Myocyte (in vitro differentiated cells): ENCODE measurements around the gene MOB1A. TPM values are rescaled to one million over a fixed set of nuclear protein-coding genes. Genes with fewer than 3 reads are reported as not detected.
A peak's percentile ranks its signal among the peaks of the same experiment; 100 is the strongest.
"Not testable (repeated sequence)": the region's sequence is repeated elsewhere in the genome, so short reads cannot be mapped to it uniquely, and the experiment has no call there.

Experiments used
- DNase-seq: peaks from one replicate; pipeline ENCODE4 v3.0.0-alpha.2; 2012; ENCODE audit warnings: low read depth
- polyA plus RNA-seq: library from polyadenylated mRNA; unstranded; fragments of >200 nt; gene quantifications from one replicate; pipeline ENCODE4 v1.2.1, GENCODE V29; 2012; ENCODE audit warnings: missing spikeins
- total RNA-seq: library from RNA; depleted of rRNA; stranded (reverse); fragments of >200 nt; gene quantifications from 2 replicates; pipeline ENCODE4 v1.2.3, GENCODE V29; 2014

The MOB1A gene
- total RNA-seq: 94.5 and 96.9 TPM in 2 replicates
- 26.2 TPM for polyA plus RNA-seq

DNA sequence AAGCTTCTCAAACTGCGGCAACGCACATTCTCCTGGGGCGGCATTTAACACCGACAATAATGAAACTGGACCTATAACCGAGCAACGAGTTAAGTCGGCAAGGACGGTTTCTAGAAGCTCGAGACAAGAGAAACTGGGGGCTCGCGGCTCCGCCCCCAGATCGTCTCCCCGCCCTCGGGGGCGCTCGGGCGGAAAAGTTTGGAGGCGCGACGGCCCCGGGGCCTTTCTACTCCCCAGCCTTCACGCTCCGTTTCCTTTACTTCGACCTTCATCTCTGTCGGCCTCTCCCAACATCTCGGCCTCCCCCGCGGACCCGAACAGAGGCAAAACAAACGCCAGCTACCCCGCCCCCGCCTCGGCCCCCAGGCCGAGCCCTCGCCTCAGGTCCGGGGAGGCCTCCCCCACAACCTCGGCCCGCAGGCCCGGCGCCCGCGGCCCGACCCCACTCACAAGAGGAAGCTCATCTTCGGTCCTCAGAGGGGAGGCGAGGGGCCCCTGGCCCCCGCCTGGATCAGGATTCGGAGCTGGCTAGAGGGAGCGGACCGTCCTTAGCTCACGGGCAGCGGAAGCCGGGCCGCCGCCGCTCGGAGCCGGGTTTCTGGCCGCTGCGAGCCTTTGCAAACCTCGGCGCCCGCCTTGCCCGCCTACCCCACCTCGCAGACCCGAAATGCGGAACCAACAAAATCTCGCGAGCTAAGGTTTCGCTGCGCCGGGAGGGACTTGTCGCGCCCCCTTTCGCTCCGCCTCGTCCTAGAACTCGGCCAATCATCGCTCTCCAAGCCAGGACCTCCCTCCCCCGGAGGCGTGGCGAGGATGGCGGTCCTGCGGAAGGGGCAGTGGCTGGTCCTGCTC lies at the start of gene MOB1A:
Gene MOB1A (minus strand): TSS at position 669 of the 852 bp plus-strand sequence. CDS start 205 bp downstream, at position 464.
- peak; percentile 99 for DNase-seq

DNA sequence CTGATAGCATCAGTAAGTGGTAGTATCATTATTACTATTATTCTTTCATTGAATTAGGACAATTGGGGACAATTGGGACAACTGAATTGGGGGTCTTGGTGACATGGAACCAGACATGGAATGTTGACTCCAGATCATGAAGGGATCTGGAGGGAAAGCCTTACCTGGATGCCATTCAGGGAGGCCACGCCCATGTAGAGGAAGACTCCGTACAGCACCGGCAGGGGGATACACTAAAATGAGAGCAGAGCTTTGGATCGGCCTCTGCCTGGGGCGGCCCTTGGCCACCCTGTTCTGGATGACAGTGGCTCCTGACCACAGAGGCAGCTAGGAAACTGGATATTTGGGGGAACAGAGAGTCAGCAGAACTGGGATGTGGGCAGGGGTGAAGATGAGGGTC lies 49.0 kb upstream of the MOB1A start:
- peak; percentile 40 for DNase-seq

DNA sequence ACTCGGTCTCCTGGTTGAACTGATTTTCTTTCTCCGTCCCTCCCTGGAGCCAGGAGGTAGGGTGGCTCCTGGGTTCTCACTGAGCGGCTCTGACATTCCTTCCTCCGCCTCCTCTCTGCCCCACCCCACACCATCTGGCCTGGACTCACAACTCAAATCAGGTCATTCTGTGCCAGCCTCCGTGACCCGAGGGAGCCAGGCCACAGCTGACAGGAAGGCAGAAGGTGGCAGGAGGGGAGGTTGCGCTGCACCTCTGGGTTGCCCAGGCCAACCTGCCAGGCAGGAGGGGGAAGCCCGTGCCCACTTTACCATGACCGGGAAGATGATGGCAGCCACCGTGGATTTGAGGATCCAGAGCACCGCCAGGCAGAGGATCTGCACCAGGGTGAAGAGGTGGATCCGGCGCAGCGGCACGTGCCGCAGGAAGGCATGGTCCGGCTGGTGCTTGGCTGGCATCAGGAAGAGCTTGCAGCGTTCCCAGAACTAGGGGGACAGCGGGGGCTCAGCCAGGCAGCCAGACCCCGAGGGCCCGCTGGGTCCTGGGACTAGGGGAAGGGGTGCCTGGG lies 48.1 kb upstream of the MOB1A start:
- peak; percentile 82 for DNase-seq

DNA sequence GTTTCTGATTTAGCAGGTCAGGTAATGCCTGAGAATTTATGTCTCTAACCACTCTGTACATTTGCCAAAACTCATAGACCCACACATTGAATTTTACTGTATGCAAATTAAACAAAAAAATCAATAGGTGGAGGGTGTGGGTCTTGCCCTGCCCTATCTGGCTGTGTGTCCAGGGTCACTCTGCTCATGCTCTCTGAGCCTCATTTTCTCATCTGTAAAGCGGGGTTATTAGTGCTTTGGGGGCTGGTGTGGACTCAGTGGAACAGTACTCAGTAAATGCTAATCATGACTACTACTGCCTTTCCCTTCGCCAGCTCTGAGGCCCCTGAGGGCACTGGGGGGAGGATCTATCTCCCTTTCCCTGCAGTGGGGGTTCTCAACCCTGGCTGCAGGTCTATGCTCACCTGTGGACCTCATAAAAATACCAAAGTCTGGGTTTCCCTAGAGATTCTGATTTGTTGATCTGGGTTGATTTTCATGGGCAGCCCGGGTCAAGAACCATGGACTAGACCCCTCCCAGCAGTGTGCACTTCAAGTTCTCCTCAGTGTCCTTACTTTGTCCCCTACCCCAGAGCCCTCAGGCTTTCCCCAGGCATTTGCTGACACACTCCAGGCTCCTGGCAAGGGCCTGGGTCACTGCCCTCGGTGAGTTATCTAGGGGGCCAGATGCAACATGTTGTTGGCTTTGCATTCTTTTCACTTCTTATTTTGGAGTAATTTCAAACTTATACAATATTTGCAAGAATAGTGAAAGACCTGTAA lies 47.2 kb upstream of the MOB1A start:
- DNase-seq: no peak

DNA sequence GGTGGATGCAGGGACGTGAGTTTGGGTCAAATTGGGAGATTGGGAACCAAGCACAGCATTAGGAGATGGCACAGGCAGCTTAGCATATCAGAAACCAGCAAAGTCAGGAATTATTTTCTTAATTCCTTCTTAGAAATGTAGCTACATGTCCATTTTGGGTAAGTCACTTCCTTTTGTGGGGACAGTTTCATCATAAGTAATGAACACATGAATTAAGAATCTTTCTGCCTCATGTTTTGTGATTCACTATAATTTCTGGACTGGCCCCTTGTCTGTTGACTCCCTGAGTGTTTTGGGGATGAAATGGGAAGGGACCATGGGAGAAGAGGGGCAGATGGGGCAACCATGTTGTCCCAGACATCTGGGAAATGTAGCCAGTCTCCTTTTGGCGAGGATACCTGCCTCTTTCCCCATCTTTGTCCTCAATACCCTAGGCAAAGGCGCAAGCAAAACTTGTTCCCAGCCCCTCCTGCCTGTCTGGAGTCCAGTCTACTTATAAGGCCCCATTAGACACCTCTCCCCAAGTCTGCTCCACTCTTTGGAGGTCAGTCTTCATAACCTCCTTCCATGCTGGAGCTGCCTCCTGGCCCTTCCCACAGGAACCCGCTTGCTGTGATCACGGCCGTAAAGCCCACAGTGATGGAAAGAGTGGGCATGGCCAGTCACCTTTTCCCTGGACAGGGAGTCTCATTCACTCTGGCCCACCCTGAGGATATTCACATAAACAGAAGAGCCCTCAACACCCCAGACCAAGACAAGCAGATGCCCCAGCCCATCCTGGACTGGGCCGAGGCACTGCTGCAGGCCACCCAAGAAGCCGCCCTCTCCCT lies 45.5 kb upstream of the MOB1A start:
- DNase-seq: no peak

DNA sequence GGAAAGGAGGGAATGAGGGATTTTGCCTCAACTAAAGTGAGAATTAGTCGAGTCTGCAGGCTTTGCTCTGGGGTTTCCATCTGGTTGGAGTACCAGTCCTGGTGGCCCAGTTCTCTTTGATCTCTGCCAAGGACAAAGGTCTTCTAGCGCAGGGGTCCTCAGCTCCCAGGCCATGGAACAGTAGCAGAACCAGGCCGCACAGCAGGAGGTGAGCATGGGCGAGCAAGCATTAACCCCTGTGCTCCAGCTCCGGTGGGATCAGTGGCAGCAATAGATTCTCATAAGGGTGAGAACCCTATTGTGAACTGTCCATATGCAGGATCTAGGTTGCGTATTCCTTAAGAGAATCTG lies 43.6 kb upstream of the MOB1A start:
- no peak for DNase-seq

DNA sequence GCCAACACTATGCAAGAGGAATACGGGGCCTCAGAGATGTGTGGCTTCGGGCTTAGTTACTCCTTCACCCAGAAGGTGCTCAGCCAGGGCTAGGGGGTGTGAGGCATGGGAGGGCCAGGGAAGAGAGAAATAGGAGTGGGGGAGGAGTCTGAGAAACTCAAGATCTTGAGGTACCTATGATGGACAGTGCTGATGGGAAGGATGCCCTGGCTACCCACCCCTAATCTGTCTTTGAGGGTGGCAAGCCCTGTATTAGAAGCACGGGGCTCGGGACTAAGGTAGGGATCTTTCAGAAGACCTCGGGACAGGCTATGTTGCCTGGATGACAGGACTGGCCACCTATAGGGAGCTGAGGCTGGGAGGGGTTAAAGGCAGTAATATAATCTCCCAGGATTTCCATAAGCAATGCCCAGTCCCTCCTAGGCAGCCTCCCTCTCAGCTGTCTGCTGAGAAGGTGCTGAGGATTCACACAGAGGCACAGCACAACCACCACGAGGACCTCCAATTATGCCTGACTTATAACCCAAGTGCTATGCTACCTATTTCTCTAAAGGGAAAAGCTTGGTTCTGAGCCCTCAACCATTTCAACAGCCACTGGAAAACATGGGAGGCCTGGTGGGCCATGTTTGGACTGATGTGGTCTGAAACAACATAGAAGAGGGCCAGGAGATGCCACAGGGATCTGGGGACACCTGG lies 43.1 kb upstream of the MOB1A start:
- no peak for DNase-seq

DNA sequence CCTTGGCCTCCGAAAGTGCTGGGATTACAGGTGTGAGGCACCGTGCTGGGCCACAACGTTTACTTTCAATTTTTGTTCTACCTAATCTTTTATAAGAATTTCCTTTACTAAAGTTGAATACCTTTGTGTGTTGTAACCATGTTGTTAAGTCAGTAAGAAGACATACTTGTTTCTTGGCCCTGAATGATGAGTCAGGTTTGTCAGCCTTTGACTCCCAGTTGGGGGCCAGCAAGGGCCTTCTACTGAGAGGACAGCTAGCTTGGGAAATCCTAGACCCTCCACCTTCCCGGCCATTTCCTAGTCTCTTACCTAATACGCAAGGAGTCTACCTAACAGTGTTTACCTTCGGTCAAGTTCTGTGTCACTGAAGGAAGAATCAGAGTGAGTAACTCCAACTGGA lies 42.4 kb upstream of the MOB1A start:
- DNase-seq: no peak

DNA sequence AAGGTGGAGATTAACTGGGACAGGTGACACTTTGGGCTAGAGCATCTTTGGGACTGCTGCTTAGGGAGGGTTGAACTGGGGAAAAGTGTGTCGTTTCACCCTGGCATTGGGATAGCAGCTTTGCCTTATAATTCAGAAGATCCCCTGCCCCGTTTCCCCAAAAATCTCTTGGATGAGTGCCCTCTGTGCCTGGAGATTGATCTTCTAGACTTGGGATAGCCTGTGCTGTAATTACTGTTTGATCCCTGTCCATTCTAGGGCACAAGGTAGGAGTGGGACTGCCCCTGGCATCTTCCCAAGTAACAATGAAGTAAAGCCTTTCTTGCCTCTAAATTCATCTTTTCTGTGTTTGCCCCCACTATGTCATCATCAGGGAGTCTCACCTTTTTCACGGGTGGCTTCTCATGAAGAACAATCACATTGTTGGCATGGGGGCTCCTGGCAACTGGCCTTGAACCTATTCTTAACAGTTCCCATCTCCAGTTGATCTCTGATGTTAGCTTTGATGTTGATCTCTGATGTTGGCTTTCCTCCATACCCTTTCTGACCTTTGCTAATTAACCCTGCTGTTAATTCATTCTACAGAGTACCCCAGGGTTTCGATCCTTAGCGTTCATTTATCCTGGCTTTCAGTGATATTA lies 41.3 kb upstream of the MOB1A start:
- DNase-seq: no peak

DNA sequence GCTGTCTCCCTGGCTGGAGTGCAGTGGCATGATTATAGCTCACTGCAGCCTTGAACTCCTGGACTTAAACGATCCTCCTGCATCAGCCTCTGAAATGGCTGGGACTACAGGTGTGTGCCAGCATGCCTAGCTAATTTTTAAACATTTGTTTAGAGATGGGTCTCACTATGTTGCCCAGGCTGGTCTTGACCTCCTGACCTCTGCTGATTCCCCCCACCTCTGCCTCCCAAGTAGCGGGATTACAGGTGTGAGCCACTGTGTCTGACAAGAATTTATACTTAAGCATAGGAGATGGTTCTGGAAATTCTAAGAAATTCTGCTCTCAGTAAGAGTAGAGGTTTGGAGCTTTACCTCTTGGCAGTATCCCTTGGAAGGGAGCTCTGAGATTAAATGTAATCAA lies 38.0 kb upstream of the MOB1A start:
- DNase-seq: no peak

DNA sequence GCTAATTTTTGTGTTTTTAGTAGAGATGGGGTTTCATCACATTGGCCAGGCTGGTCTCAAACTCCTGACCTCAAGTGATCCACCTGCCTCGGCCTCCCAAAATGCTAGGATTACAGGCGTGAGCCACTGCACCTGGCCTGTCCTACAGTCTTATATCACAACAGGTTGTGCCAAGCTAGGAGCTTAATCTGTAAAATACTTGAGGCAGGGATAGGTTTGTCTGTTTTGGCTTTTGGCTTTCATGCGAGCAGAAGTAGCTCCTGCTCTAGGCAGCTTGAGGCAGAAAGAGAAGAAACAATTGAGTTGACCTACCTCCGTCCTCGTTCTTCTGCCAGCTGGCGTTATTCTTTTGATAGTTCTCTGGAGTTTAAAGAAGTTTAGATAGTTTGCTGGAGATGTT lies 37.1 kb upstream of the MOB1A start:
- not testable (repeated sequence) for DNase-seq

DNA sequence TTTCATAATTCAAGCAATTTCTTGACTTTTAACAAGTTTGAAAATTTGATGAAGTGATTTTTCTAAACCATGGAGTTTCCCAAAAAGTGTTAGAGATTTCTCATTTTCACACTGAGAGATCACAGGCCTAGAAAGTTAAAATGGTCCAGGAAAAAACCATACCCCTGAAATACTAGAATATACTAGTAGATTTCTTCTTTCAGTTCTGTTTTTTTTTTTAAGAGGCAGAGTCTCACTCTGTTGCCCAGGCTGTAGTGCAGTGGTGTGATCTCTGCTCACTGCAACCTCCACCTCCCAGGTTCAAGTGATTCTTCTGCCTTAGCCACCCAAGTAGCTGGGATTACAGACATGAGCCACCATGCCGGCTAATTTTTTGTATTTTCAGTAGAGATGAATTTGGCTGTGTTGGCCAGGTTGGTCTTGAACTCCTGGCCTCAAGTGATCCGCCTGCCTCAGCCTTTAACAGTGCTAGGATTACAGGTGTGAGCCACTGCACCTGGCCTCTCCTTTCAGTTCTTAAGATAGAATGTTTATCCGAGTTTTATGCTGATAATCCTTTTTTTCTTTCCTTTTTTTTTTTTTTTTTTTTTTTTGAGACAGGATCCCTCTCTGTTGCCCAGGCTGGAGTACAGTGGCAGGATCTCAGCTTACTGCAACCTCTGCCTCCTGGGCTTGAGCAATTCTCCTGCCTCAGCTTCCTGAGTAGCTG lies 34.2 kb upstream of the MOB1A start:
- DNase-seq: no peak

DNA sequence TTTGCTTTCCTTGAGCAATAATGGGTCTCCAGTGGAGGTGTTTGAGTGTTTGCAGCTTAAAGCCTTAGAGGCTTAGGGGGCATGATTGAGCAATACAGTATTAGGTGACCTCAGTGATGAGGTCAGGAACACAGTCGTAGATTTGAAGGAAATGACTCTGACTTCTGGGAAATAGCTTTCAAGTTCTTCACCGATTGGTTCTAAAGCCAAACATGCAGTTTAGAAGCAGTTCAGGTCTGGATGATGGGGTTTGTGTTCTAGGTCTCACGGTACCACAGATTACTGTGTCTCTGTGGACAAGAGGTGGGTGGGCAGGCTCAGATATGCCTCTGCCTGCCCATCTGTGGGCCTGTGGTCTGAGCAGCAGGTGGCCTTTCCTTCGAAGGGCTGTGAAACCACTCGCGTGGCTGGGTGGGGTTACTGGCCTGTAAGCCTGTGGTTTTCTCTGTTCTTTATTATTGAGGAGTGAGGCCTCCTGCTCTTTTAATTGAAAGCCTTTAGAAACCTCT lies 27.6 kb upstream of the MOB1A start:
- peak; percentile 94 for DNase-seq

DNA sequence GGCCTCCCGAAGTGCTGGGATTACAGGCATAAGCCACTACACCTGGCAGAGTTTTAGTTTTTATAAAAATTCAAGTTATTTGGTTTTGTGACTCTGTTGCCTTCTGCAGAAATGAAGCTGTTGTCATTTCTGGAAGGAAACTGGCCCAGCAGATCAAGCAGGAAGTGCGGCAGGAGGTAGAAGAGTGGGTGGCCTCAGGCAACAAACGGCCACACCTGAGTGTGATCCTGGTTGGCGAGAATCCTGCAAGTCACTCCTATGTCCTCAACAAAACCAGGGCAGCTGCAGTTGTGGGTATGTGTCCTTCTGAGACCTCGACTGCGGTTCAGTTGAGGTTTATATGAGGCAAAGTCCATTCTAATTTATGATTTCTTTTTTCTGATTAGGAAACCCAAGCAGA lies 26.9 kb upstream of the MOB1A start:
- DNase-seq: peak; percentile 77

DNA sequence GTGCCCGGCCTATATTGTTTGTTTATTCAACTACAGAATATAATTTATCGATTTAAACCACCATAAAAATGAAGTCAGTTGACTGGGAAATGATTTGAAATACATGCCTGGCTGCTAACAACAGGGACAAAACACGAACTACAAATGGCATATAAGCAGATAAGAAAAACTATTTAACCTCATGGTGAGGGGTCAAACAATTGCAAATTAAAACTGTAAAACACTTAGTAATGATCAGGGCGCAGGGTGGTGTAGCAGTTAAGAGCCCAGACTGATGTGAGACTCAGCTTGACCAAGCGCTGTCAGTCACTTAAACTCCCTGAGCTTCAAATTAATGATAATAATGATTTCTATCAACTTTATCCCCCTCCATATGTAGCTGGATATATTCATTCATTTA lies 26.4 kb upstream of the MOB1A start:
- no peak for DNase-seq

DNA sequence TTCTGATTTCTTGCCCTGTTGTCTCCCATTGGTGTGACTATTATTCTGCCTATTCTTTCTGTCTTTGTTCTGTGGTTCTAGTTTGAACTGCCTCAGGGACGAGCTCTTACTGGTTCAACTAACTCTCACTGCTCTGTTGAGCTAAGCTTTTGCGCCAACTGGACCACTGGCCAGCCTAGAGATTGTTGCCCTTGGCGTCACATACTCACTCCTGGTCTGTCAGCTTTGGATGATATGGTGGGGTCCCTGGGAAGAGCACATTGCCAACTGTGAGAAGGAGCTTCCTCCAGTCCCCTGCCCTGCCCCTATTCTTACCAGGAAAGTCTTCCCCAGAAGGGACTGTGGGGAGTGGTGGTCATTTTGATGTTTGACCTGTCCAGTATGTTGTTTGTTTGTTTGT lies 25.8 kb upstream of the MOB1A start:
- DNase-seq: no peak

DNA sequence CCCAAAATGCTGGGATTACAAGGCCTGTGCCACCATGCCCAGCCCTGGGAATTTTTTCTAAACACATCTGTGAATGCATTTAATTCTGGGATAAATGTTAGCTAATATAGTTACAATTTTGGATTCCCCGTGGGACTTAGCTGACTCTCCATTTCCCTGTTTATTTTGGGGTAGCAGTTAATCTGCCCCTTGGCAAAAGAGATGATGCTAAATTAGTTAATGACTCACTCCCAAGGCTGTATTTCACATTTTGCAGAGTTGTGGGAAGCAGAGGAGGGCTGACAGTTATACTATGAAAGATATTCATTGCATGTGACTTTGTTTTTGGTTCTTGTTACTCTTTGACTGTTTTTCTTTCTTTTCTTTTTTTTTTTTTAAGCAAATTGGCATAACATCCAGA lies 22.9 kb upstream of the MOB1A start:
- peak; percentile 86 for DNase-seq

DNA sequence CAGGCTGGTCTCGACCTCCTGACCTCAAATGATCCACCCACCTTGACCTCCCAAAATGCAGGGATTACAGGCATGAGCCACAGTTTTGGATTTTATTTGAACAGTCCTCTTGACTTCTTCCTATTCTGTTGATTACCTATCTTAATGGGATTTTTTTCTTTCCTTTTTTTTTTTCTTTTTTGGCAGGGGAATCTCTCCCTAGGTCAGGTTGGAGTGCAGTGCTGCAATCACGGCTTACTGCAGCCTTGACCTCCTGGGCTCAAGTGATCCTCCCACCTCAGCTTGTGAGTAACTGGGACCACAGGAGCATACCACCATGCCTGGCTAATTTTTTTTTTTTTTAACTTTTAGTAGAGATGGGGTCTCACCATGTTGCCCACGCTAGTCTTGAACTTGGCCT lies 22.5 kb upstream of the MOB1A start:
- DNase-seq: no peak

DNA sequence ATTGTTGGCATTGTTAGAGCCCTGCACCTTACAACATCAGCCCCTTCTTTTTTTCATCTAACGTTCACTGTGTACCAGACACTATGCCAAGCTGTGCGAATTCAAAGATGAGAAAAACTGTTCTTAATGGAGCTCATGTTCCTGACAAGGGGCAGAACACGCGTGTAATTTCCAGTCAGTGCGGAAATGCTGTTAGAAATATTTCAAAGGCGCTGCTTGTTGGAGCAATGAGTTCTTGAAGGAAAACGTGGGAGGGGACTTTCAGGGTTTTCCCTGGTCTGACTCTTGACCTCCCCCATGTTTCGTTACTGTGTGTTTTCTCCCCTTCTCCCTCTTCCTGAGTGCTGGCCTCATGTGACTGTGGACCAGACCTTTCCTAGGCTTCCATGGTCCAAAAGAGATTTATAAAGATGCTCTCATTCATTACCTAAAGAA lies 21.2 kb upstream of the MOB1A start:
- no peak for DNase-seq
